GM10847 (cell line): ENCODE results near the gene IMPACT.

Experiments
- POLR2A ChIP-seq: IDR thresholded peaks from 2 replicates; pipeline ENCODE4 v1.6.1; 2011; ENCODE audit not compliant: insufficient read length; ENCODE audit errors: extremely low read depth

The IMPACT gene

GRCh38 chr18:24408496-24408895 is 18.0 kb upstream of the IMPACT start:
- TF ChIP-seq POLR2A: no peak

DNA sequence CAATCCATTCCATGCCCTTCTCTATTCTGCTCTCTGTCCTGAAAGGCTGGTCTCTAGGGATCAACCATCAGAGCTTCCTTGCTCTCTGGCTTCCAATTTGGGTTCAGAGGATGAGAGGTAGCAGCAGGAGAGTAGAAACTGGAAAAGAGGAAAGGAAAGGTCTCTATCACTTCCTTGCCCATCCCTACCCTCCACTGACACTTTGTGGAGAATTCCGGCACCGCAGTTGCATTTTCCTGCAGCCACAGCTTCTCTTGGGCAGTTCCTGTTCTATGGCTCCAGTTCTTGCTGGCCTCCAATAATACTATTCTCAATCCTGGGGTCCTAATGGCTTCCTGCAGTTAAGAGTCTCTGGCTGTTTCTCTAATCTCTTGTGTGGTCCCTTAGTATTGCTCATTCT is 13.3 kb upstream of the IMPACT start:
- no peak for TF ChIP-seq POLR2A

- no peak for TF ChIP-seq POLR2A
These were observed 12.0 kb upstream of the IMPACT start for GRCh38 chr18:24414349-24415003.

DNA sequence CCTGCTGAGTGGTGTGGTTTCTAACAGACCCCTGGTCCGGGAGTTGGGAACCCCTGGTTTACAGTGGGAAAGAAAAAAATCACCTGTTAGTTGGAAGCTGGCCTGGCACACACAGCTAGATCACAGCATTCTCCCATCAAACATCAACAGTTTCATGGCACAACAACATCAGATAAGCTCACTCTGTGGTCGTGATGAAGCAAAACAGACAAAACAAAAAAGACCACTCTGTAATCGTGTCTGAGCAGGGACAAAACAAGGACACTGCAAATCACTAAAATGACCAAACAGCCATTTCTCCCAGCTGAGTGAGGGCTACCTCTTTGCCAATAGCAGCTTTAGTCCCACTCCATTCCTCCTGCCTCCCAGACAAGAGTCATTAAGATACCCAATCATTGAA is 9.0 kb upstream of the IMPACT start:
- TF ChIP-seq POLR2A: no peak

DNA sequence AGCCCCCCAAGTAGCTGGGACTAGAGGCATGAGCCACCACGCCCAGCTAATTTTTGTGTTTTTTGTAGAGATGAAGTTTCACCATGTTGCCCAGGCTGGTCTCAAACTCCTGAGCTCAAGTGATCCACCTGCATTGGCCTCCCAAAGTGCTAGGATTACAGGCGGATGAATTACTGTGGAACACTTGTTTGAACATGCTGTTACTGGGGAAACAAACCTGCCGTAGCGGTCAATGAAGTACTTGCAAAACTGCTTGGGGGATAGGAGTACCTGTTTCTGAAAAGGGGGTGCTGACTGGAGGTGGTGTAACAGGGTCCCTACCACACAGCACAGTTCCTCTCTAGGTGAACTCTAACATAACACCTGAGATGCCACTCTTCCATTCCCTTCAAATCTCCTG is 5.9 kb upstream of the IMPACT start:
- no peak for TF ChIP-seq POLR2A

DNA sequence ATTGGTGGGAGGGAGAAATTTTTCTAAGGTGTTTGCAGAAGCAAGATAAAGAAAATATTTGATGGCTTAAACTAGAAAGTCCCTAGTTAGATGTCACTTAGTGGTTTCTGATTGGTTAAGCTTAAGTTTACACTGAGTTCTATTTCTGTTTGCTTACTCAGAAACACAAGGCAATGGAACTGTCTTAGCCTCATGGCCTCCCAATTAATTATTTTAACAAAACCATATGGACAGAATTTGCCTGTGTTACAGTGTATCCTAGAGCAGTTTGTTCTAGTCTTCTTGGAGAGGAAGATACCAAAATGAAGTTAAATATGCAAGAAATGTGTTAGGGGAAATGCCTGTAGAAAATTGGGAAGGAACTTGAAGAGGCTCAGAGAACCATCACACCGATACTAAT is 4.6 kb upstream of the IMPACT start:
- TF ChIP-seq POLR2A: no peak

DNA sequence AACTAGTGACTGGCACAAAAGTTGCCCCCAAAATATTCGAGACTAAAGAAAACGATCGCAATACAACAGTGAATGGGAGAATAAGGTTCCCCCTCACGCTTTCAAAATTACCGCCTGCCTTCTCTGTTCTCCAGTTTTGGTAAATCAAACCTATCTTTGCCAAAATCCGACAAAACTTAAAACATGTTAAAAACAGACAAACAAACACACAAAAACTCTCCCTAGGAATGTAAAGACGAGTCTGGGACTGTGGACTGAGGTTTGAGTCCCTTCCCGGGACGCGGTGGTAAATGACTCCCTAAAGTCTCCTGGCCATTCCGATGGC is 435 bp upstream of the IMPACT start:
- no peak for TF ChIP-seq POLR2A

DNA sequence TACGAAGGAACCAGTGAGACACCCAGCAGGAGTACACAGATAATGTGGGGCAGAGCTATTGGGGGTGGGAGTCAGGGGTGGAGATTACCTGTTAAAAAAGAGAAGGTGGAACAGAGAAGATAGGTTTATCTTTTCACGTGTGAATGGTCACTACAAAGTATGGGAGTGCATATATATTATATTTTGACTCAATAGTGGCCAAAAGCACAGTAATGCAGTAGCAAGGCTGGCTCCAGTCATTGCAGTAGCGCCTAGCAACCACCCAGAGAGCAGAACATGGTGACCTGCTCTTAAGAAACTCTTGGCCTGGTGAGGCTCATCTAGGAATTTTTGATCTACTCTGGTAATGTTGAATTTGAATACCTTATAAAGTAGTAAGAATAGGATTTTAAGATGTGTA is 1.0 kb downstream of the IMPACT start:
- no peak for TF ChIP-seq POLR2A

- TF ChIP-seq POLR2A: no peak
These were observed 2.2 kb downstream of the IMPACT start for GRCh38 chr18:24428709-24429108.

DNA sequence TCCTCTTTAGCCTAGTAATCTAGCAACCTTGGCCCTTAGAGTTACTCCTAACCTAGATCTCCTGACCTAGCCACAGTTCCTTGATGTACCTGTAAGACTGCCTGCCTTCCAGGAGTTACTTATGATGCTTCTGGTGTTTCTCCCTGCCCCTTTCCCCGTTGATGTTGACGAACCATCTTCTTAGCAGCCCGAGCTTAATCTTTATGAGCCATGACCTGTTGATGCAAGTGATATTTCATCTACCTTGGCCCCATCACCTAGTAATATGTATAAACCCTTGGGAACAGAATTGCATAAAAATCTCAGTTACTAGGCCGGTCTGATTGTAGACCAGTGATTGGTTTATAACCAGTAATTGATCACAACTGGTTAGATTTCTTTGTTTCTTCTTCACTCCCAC is 2.7 kb downstream of the IMPACT start:
- TF ChIP-seq POLR2A: no peak

DNA sequence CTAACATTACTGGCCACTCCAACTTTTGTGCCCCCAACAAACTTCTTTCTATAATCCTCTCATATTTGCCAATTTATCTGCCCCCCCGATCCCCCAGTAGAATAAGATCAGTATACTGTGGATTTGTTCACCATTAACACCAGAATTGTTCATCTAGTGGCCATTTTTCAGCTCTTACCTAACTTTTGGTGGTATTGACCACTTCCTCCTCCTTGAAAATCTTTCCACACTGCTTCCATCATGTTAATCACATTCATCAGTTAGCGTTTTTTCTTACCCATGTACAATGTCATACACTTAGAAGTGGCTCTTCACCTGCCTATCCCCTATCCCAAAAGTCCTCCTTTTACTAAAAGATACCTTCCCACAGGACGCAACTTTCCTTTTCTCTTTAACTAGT is 6.1 kb downstream of the IMPACT start:
- no peak for TF ChIP-seq POLR2A

DNA sequence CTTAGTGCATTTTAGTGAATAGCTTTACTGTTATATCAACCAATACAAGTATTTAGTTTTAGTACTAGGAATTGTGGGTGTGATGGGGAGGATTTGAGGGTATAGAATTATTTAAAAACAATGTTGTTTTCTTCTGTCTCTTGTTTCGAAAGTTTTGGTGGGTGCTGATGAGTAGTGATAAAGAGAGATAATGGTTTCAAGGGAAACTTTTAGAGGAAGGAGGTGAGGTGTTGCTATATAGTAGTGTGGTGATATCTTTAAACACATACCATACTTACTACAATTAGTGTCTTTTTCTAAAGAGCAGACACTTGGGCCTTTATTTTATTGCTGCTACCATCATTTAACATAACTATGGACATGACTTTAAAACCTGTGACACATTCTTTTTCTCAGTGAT is 10.5 kb downstream of the IMPACT start:
- no peak for TF ChIP-seq POLR2A

GRCh38 chr18:24443870-24444269 is 17.4 kb downstream of the IMPACT start:
- TF ChIP-seq POLR2A: no peak

- TF ChIP-seq POLR2A: no peak
These were observed 20.0 kb downstream of the IMPACT start for GRCh38 chr18:24446453-24446852.

DNA sequence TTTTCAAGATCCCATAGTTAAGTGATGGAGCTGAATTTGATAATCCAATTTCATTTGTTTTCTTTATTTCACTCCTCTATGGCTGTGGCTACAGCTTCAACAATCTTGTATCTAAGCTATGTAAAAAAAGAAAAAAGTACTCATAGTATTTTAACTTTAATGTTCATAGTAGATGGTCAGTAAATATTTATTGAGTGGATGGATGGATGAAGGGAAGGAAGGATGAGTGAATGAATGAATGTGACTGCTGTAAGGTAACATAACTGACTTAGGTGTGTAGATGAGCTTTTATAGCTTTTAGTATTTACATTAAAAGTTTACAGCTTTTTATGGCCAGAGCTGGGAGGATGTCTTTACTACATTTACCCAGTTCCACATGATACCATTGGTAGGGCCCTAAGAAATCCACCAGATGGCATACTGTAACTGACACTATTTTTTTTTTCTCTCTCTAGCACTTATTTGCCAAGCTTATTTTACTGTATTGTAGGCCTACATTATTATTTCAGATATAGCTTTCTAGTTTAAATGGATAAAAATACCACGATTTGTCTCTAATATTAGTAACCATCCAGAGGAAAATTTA is 20.6 kb downstream of the IMPACT start:
- no peak for TF ChIP-seq POLR2A

DNA sequence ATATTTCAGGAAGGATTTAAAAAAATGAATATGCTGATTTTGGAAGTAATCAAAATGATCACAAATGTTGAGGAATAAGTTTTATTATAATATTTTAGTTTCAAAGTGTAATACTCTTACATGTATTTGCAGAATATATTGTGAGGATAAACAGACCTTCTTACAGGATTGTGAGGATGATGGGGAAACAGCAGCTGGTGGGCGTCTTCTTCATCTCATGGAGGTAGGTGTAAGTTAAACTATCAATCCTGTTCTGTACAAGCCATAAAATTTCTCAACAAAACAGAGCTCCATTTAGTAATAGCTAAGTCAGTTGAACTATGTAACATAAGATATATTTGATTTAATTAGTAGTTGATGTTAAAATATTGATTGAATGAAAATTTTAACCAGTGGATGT is 21.5 kb downstream of the IMPACT start:
- TF ChIP-seq POLR2A: no peak

DNA sequence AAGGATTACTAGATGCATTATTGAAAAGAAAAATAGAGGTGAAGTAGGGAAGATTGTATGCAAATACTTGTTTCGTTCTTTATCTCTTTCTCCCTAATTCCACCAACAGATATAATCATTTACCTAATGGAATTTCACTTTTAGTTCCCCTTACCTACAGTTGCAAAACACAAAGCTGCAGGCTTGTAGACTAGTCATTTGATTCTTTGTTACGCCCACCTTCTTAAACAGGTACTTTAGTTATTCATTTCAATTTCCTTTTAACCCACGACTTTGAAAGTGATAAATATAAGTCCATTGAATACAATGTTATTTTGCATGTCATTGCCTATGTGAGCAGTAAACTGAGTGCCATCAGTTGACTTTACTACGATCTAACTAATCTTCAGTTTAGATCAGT is 30.1 kb downstream of the IMPACT start:
- TF ChIP-seq POLR2A: no peak
